IMR-90 (cell line): ENCODE measurements around the gene CSGALNACT2.

Source experiments
- BHLHE40 ChIP-seq: fragments of 150-350 bp; IDR thresholded peaks from 2 replicates; pipeline ENCODE4 v1.6.1; 2016; ENCODE audit warnings: mild to moderate bottlenecking, low read depth, low read length
- CEBPB ChIP-seq: IDR thresholded peaks from 2 replicates; pipeline ENCODE4 v1.6.1; 2012; ENCODE audit warnings: low read depth, low read length, improper control_type of control experiment
- CHD1 ChIP-seq: IDR thresholded peaks from 2 replicates; pipeline ENCODE4 v1.6.1; 2012; ENCODE audit warnings: low read depth, low read length, improper control_type of control experiment
- FOS ChIP-seq: fragments of 150-350 bp; IDR thresholded peaks from 2 replicates; pipeline ENCODE4 v1.6.1; 2016; ENCODE audit warnings: low read depth, low read length
- MAFK ChIP-seq: IDR thresholded peaks from 2 replicates; pipeline ENCODE4 v1.6.1; 2012; ENCODE audit warnings: low read depth, low read length, improper control_type of control experiment
- NFE2L2 ChIP-seq: fragments of 150-350 bp; IDR thresholded peaks from 2 replicates; pipeline ENCODE4 v1.6.1; 2016; ENCODE audit warnings: low read depth, mild to moderate bottlenecking, low read length
- POLR2A ChIP-seq: IDR thresholded peaks from 2 replicates; pipeline ENCODE4 v1.6.1; 2012; ENCODE audit warnings: mild to moderate bottlenecking, low read depth, low read length
- RAD21 ChIP-seq: IDR thresholded peaks from 2 replicates; pipeline ENCODE4 v1.6.1; 2012; ENCODE audit warnings: low read length, improper control_type of control experiment
- RFX5 ChIP-seq: IDR thresholded peaks from 2 replicates; pipeline ENCODE4 v1.8.0; 2012; ENCODE audit warnings: low read depth, mild to moderate bottlenecking, low read length, moderate library complexity
- TF ChIP-seq, protein P1 (sequence below): conservative IDR thresholded peaks from 2 replicates; pipeline ENCODE4 v1.5.1; 2012; ENCODE audit warnings: mild to moderate bottlenecking, low read depth, low read length, improper control_type of control experiment
- TF ChIP-seq, protein P2 (sequence below): fragments of 150-350 bp; IDR thresholded peaks from 2 replicates; pipeline ENCODE4 v1.6.1; 2017; ENCODE audit warnings: mild to moderate bottlenecking, antibody characterized with exemption, low read length, low read depth

DNA sequence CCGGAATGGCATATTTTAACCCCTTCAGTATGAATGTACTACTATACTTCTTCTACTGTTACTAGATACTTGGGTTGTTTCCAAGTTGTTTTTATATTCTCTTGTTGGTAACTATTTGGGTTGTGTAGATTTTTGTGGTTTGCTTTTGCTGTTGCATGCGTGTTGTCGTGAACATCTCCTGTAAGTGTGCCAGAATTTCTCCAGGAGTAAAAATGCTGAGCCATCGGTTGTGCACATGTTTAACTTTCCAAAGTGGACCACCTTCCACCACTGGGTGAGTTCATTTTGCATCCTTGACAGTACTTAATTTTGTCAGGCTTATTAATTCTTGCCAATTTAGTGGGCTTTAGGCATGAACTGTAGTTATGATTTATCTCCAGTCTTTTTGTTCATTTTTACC is 47.9 kb downstream of the CSGALNACT2 start:
- no peak for TF ChIP-seq POLR2A
- TF ChIP-seq, protein P1, sequence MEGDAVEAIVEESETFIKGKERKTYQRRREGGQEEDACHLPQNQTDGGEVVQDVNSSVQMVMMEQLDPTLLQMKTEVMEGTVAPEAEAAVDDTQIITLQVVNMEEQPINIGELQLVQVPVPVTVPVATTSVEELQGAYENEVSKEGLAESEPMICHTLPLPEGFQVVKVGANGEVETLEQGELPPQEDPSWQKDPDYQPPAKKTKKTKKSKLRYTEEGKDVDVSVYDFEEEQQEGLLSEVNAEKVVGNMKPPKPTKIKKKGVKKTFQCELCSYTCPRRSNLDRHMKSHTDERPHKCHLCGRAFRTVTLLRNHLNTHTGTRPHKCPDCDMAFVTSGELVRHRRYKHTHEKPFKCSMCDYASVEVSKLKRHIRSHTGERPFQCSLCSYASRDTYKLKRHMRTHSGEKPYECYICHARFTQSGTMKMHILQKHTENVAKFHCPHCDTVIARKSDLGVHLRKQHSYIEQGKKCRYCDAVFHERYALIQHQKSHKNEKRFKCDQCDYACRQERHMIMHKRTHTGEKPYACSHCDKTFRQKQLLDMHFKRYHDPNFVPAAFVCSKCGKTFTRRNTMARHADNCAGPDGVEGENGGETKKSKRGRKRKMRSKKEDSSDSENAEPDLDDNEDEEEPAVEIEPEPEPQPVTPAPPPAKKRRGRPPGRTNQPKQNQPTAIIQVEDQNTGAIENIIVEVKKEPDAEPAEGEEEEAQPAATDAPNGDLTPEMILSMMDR, result no peak
- no peak for TF ChIP-seq RAD21
- TF ChIP-seq FOS, result no peak
- no peak for TF ChIP-seq CHD1
- TF ChIP-seq MAFK, result peak; percentile 40; the same call in 1 of the 2 replicates
- no peak for TF ChIP-seq CEBPB
- TF ChIP-seq NFE2L2, result no peak
- TF ChIP-seq RFX5, result no peak
- no peak for TF ChIP-seq BHLHE40
- TF ChIP-seq, protein P2, sequence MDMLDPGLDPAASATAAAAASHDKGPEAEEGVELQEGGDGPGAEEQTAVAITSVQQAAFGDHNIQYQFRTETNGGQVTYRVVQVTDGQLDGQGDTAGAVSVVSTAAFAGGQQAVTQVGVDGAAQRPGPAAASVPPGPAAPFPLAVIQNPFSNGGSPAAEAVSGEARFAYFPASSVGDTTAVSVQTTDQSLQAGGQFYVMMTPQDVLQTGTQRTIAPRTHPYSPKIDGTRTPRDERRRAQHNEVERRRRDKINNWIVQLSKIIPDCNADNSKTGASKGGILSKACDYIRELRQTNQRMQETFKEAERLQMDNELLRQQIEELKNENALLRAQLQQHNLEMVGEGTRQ, result no peak
